AG04449 (cell line): ENCODE results near the gene ZNF362.

Source experiments
- CTCF ChIA-PET: fragments of 350-600 bp; formaldehyde crosslinking; extraction: SDS; loops from one replicate; lab custom pipeline; 2021; ENCODE audit warnings: antibody characterized with exemption; lab: Yijun Ruan, JAX
- POLR2A ChIA-PET: fragments of 400-600, 350-600 bp; formaldehyde crosslinking; extraction: SDS; loops from one replicate; lab custom pipeline; 2020; ENCODE audit warnings: antibody characterized with exemption, inconsistent platforms; lab: Yijun Ruan, JAX
- DNase-seq: peaks from one replicate; pipeline ENCODE4 v3.0.0-alpha.2; 2010; ENCODE audit warnings: low read depth, low spot score
- H3K4me3 ChIP-seq: 2 replicates; pipeline ENCODE4 v1.5.1; 2011; ENCODE audit warnings: low read depth, mild to moderate bottlenecking, control low read depth, low read length
- CTCF ChIP-seq: IDR thresholded peaks from one replicate; pipeline ENCODE4 v1.5.1; 2011; ENCODE audit warnings: mild to moderate bottlenecking, moderate library complexity, low read length, control low read depth, inconsistent platforms; ENCODE audit not compliant: insufficient read depth; ENCODE audit errors: missing control alignments

Gene ZNF362

GRCh38 chr1:33241866-33242265 is 14.4 kb upstream of the ZNF362 start:
- no peak for TF ChIP-seq CTCF
- ChIA-PET POLR2A (no interaction called here), CTCF (no interaction called here)
- DNase-seq = no peak
- H3K4me3 ChIP-seq = no peak overlapping the region

GRCh38 chr1:33242652-33243051 is 13.6 kb upstream of the ZNF362 start:
- no peak overlapping the region for H3K4me3 ChIP-seq
- CTCF ChIA-PET = no interaction called here
- POLR2A ChIA-PET = no interaction called here
- DNase-seq = no peak
- TF ChIP-seq CTCF = no peak

GRCh38 chr1:33244143-33244808 is 12.0 kb upstream of the ZNF362 start:
- CTCF ChIA-PET = interaction anchor here (1.0 kb wide), 1 partner anchor 51 kb away, joined by 4 read pairs; no protein-coding TSS in a partner anchor
- DNase-seq = no peak
- no peak for TF ChIP-seq CTCF
- POLR2A ChIA-PET = interaction anchor here (0.6 kb wide), 1 partner anchor 948 kb away, joined by 3 read pairs; no protein-coding TSS in a partner anchor
- H3K4me3 ChIP-seq = no peak overlapping the region

GRCh38 chr1:33244809-33245186 is 11.5 kb upstream of the ZNF362 start:
- ChIA-PET POLR2A (no interaction called here), CTCF (no interaction called here)
- H3K4me3 ChIP-seq = no peak overlapping the region
- DNase-seq = no peak
- no peak for TF ChIP-seq CTCF

GRCh38 chr1:33246171-33246570 is 10.1 kb upstream of the ZNF362 start:
- no peak for TF ChIP-seq CTCF
- no peak for DNase-seq
- ChIA-PET CTCF (interaction anchor here (1.2 kb wide), 1 partner anchor 9 kb away, joined by 3 read pairs; no protein-coding TSS in a partner anchor), POLR2A (no interaction called here)
- no peak overlapping the region for H3K4me3 ChIP-seq

- no peak overlapping the region for H3K4me3 ChIP-seq
- CTCF ChIA-PET = interaction anchor here (1.8 kb wide), 1 partner anchor 48 kb away, joined by 7 read pairs; no protein-coding TSS in a partner anchor
- no peak for TF ChIP-seq CTCF
- POLR2A ChIA-PET = no interaction called here
- no peak for DNase-seq
Observed at GRCh38 chr1:33247545-33247944, 8.7 kb upstream of the ZNF362 start.
